Esophagus muscularis mucosa (tissue), 4 donors: ENCODE data around the gene NEFH. TPM values are rescaled to one million over a fixed set of nuclear protein-coding genes. Genes with fewer than 3 reads are reported as not detected.

Experiments used
- DNase-seq: peaks from one replicate; pipeline ENCODE4 v3.0.0-alpha.2; 2017; ENCODE audit errors: extremely low spot score
- H3K27ac ChIP-seq, 4 donors: fragments of 200-600 bp; sonication (generic); replicated peaks in 1 of 4; 1 replicate in 3 of 4; 2 replicates in 1 of 4; pipeline ENCODE4 v1.5.1; 2016 to 2019; ENCODE audit warnings: mild to moderate bottlenecking in 1 of 4
- H3K27me3 ChIP-seq, 4 donors: fragments of 200-600 bp; sonication (generic); one replicate each; pipeline versions ENCODE4 v1.5.1 to v1.6.0; 2016 to 2019
- H3K36me3 ChIP-seq, 4 donors: fragments of 200-600 bp; sonication (generic); one replicate each; pipeline ENCODE4 v1.5.1; 2016 to 2019
- H3K4me1 ChIP-seq, 4 donors: fragments of 200-600 bp; sonication (generic); one replicate each; pipeline ENCODE4 v1.5.1; 2016 to 2019
- H3K4me3 ChIP-seq, 4 donors: fragments of 200-600 bp; sonication (generic); 1 replicate in 2 of 4; 2 replicates in 2 of 4; pipeline ENCODE4 v1.5.1; 2016 to 2019; ENCODE audit warnings: mild to moderate bottlenecking in 4 of 4, moderate library complexity in 1 of 4
- H3K9me3 ChIP-seq, 4 donors: fragments of 200-600 bp; sonication (generic); 1 replicate in 3 of 4; 2 replicates in 1 of 4; pipeline ENCODE4 v1.5.1; 2016 to 2019
- EP300 ChIP-seq: sonication (generic); formaldehyde crosslinking; IDR thresholded peaks from one replicate; pipeline ENCODE4 v1.6.1; 2017; ENCODE audit warnings: antibody characterized with exemption
- POLR2A ChIP-seq: fragments of 450-650 bp; IDR thresholded peaks from one replicate; pipeline ENCODE4 v1.6.1; 2017; ENCODE audit warnings: antibody characterized with exemption, moderate library complexity, mild to moderate bottlenecking, low read depth
- POLR2AphosphoS5 ChIP-seq, 2 donors: sonication (generic); formaldehyde crosslinking; IDR thresholded peaks; one replicate each; pipeline ENCODE4 v1.6.1; 2017; ENCODE audit warnings: antibody characterized with exemption in 2 of 2
- WGBS: methylation state at CpG from one replicate; pipeline ENCODE4 v1.1.5; 2018; 5-methylcytosine and 5-hydroxymethylcytosine counted together
- intact Hi-C: fragments of 100-400 bp; cut with DNase I; formaldehyde crosslinking; loops from one replicate; pipeline ENCODE4 v1.15.1; 2023
- total RNA-seq, 4 donors: library from RNA; depleted of rRNA; stranded (reverse); fragments of >200 nt; gene quantifications; one replicate each; pipeline versions ENCODE4 v1.1.0 to v1.2.1, GENCODE V29; 2016
- TF ChIP-seq, protein P1 (sequence below), 3 experiments: fragments of 200-600 bp in 2 of 3; fragments of 450-650 bp in 1 of 3; sonication (generic) in 2 of 3; IDR thresholded peaks; one replicate each; pipeline ENCODE4 v1.5.1; 2017 to 2019; ENCODE audit warnings: antibody characterized with exemption in 3 of 3, mild to moderate bottlenecking in 2 of 3, moderate library complexity in 1 of 3

NEFH gene
- total RNA-seq, 4 donors from 2014 or later: 1.2 to 2.7 (median 2.0) TPM

DNA sequence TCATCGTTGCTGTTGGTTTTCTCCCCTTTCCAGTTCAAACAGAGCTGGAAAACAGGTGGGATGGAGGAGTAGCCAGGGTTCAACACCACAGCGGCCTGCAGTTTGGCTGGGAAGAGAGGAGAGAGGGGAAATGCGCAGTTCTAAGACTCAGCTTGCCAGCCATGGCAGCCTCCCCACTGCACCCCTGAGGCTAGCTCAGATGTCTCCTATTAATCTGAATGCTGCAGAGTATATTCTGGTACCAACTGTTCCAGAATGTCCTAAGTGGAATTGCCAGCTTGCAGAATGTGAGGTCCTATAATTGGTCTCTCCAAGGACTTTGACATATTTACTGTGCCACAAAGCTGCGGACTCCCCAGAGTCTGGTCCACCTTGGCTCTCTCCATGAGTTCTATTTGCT is 32.0 kb downstream of the NEFH start:
- Histone ChIP-seq H3K9me3 (no peaks in the 10 kb centered on the region), H3K27ac (no peak overlapping the region), H3K27me3 (no peaks in the 10 kb centered on the region), H3K4me3 (no peak overlapping the region), H3K36me3 (peaks cover 74 to 100% (median 94%) of the 10 kb centered on the region in 4 donors), H3K4me1 (no peaks in the 10 kb centered on the region)
- intact Hi-C loops: no loop called here
- TF ChIP-seq POLR2AphosphoS5 (IDR thresholded peaks at IDR 0.05): no peak
- no peak for TF ChIP-seq EP300
- TF ChIP-seq, protein P1, sequence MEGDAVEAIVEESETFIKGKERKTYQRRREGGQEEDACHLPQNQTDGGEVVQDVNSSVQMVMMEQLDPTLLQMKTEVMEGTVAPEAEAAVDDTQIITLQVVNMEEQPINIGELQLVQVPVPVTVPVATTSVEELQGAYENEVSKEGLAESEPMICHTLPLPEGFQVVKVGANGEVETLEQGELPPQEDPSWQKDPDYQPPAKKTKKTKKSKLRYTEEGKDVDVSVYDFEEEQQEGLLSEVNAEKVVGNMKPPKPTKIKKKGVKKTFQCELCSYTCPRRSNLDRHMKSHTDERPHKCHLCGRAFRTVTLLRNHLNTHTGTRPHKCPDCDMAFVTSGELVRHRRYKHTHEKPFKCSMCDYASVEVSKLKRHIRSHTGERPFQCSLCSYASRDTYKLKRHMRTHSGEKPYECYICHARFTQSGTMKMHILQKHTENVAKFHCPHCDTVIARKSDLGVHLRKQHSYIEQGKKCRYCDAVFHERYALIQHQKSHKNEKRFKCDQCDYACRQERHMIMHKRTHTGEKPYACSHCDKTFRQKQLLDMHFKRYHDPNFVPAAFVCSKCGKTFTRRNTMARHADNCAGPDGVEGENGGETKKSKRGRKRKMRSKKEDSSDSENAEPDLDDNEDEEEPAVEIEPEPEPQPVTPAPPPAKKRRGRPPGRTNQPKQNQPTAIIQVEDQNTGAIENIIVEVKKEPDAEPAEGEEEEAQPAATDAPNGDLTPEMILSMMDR (IDR thresholded peaks at IDR 0.05): no peak
- no peak for TF ChIP-seq POLR2A
- WGBS: 81% methylated on average over 2 of the region's 4 CpGs
- no peak for DNase-seq

DNA sequence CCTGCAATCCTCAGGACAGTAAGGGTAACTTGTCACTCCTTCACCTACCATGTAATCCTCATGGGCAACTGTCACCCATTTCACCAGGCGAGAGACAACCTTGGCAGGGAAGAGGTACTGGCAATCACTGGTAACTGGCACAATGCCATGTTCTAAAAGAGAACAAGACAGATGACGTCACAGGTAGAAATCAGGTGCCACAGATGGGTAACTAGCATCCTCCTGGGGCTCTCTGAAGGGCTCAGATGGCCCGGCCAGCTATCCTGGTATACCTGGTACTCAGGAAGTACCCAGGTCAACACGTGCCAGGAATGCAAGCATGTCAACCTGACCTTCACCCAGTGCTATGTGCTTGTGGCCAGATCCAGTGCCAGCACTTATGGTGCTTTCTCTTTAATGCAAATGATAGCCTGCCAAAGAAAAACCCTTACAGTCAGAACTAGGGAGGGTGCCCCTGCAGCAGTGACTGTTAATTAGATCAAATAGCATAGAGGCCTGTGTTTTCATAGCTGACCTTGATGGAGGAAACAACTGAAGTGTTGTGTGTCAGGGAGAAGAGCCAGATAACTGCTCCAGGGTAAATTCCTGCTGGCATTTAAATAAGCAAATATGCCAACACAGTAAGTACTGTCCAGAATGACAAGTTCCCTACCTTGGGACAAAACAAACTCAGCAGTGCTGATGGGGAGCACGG is 37.3 kb downstream of the NEFH start:
- H3K27ac ChIP-seq: no peak overlapping the region
- TF ChIP-seq EP300 (no peak), POLR2AphosphoS5 (IDR thresholded peaks at IDR 0.05) (no peak), POLR2A (no peak)
- TF ChIP-seq, protein P1 (IDR thresholded peaks at IDR 0.05): no peak
- 81% methylated on average over 5 of the region's 5 CpGs for WGBS
- intact Hi-C loops: no loop called here
- H3K4me3 ChIP-seq: no peak overlapping the region
- DNase-seq: no peak
- H3K27me3 ChIP-seq: no peaks in the 10 kb centered on the region
- peaks cover 75 to 99% (median 94%) of the 10 kb centered on the region in 4 donors for H3K36me3 ChIP-seq
- peaks cover 0 to 5% (median 0%) of the 10 kb centered on the region in 4 donors for H3K4me1 ChIP-seq
- H3K9me3 ChIP-seq: no peaks in the 10 kb centered on the region

DNA sequence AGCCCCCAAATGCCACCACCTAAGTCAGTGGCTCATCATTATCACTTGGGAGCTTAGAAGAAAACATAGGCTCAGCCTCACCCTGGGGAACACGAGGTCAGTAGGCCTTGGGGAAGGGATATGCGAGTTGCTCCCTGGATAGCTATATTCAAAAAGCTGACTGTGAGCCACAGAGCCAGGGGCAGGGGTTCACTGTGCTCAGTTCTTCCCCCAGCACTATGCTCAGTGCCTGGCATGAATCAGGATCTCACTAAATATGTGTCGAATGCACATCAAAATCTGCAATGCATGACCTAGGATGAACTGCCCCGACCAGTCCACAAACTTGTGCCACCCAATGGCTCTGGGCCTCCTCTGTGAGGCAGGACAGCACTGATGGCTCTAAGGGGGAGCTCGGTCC is 38.4 kb downstream of the NEFH start:
- Histone ChIP-seq H3K27me3 (no peaks in the 10 kb centered on the region), H3K9me3 (no peaks in the 10 kb centered on the region), H3K36me3 (peaks cover 74 to 98% (median 92%) of the 10 kb centered on the region in 4 donors), H3K4me3 (no peak overlapping the region), H3K4me1 (peaks cover 0 to 5% (median 0%) of the 10 kb centered on the region in 4 donors), H3K27ac (no peak overlapping the region)
- 91% methylated on average over 5 of the region's 5 CpGs for whole genome bisulfite sequencing
- TF ChIP-seq, protein P1 (IDR thresholded peaks at IDR 0.05): no peak
- no peak for TF ChIP-seq POLR2A
- intact Hi-C loops: no loop called here
- no peak for DNase-seq

DNA sequence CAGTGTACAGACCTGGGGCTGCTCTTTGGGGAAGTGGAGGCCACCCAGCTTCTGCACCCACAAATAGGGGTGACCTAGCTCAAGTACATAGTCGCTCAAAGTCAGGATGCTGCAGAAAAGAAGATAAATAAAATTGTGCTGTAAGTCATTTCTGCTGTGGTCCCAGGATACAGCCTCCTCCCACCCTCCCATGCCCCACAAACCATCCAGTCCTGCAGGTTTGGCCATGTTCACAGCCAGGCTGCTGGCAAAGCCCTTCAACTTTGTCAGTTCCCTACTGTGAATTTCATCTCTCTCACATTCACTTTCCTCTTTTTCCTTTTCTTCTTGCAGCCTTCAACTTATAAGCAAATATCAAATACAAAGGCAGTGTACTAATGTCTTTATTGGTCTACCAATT is 40.0 kb downstream of the NEFH start:
- TF ChIP-seq, protein P1 (IDR thresholded peaks at IDR 0.05): no peak
- TF ChIP-seq POLR2AphosphoS5 (IDR thresholded peaks at IDR 0.05) (no peak), EP300 (no peak), POLR2A (no peak)
- 90% methylated on average over 1 of the region's 1 CpG for WGBS
- no peaks in the 10 kb centered on the region for H3K27me3 ChIP-seq
- DNase-seq: no peak
- no peak overlapping the region for H3K27ac ChIP-seq
- H3K36me3 ChIP-seq: peaks cover 75 to 98% (median 93%) of the 10 kb centered on the region in 4 donors
- H3K9me3 ChIP-seq: no peaks in the 10 kb centered on the region
- intact Hi-C loops: loop anchor here (10.0 kb wide), 1 partner anchor 125 kb away; no protein-coding TSS in a partner anchor
- H3K4me1 ChIP-seq: peaks cover 0 to 5% (median 0%) of the 10 kb centered on the region in 4 donors
- no peak overlapping the region for H3K4me3 ChIP-seq
